CD4-positive, alpha-beta T cell (primary cell): ENCODE data around the gene SERPINE1. TPM values are rescaled to one million over a fixed set of nuclear protein-coding genes. Genes with fewer than 3 reads are reported as not detected.

Experiments
- ATAC-seq: fragments of 200-7000 bp; cut with Tn5 transposase; one replicate; pipeline ENCODE4 v1.10.0; 2022; ENCODE audit warnings: mild to moderate bottlenecking; ENCODE audit not compliant: poor library complexity
- CTCF ChIA-PET: fragments of 350-600 bp; sonication (Branson Sonifier 250); formaldehyde crosslinking; loops from one replicate; lab custom pipeline; 2021; ENCODE audit warnings: antibody characterized with exemption, inconsistent platforms; lab: Charles Lee
- POLR2A ChIA-PET: fragments of 350-600 bp; sonication (Branson Sonifier 250); formaldehyde crosslinking; loops from one replicate; lab custom pipeline; 2021; ENCODE audit warnings: antibody characterized with exemption, inconsistent platforms; lab: Charles Lee
- DNase-seq, 14 experiments: peaks; one replicate each; pipeline ENCODE4 v3.0.0-alpha.2; 2013 to 2020; ENCODE audit warnings: mixed read lengths in 2 of 14
- H3K27ac ChIP-seq, 2 donors: one replicate each; pipeline versions ENCODE4 v1.5.1 to v1.7.0; 2013; ENCODE audit warnings: low read length in 2 of 2, low read depth in 1 of 2, mild to moderate bottlenecking in 1 of 2
- H3K27me3 ChIP-seq, 2 experiments: 1 replicate in 1 of 2; 2 replicates in 1 of 2; pipeline versions ENCODE4 v1.6.1 to v1.7.0; 2013; ENCODE audit warnings: low read length in 2 of 2, control low read depth in 1 of 2, mild to moderate bottlenecking in 1 of 2, moderate library complexity in 1 of 2; ENCODE audit not compliant: insufficient read depth in 2 of 2, control insufficient read depth in 1 of 2
- H3K36me3 ChIP-seq: one replicate; pipeline ENCODE4 v1.6.1; 2013; ENCODE audit warnings: low read length, control low read depth; ENCODE audit not compliant: insufficient read depth
- H3K4me1 ChIP-seq: one replicate; pipeline ENCODE4 v1.6.1; 2013; ENCODE audit warnings: low read length, control low read depth; ENCODE audit not compliant: insufficient read depth
- H3K4me3 ChIP-seq: one replicate; pipeline ENCODE4 v1.5.1; 2013; ENCODE audit warnings: mild to moderate bottlenecking, low read length, moderate library complexity
- H3K9me3 ChIP-seq, 2 experiments: 1 replicate in 1 of 2; 2 replicates in 1 of 2; pipeline versions ENCODE4 v1.6.1 to v1.7.0; 2013; ENCODE audit warnings: low read length in 2 of 2, mild to moderate bottlenecking in 2 of 2, control low read depth in 1 of 2, moderate library complexity in 1 of 2; ENCODE audit not compliant: control insufficient read depth in 1 of 2, insufficient read depth in 1 of 2
- H3K27ac Mint-ChIP-seq: one replicate; pipeline ENCODE4 v1.8.0; 2020; ENCODE audit warnings: mixed read lengths
- H3K27me3 Mint-ChIP-seq: one replicate; pipeline ENCODE4 v1.8.0; 2021; ENCODE audit warnings: mixed read lengths
- H3K36me3 Mint-ChIP-seq: one replicate; pipeline ENCODE4 v1.8.0; 2021; ENCODE audit warnings: low read depth, mixed read lengths
- H3K4me1 Mint-ChIP-seq: one replicate; pipeline ENCODE4 v1.8.0; 2021; ENCODE audit warnings: low read depth, mixed read lengths
- H3K4me3 Mint-ChIP-seq: one replicate; pipeline ENCODE4 v1.8.0; 2020; ENCODE audit warnings: mild to moderate bottlenecking, mixed read lengths
- H3K9me3 Mint-ChIP-seq: one replicate; pipeline ENCODE4 v1.8.0; 2020; ENCODE audit warnings: mixed read lengths
- CTCF ChIP-seq: fragments of 200-600 bp; IDR thresholded peaks from one replicate; pipeline ENCODE4 v1.8.0; 2022; ENCODE audit warnings: antibody characterized with exemption, mild to moderate bottlenecking
- intact Hi-C, 2 experiments: fragments of 100-400 bp; cut with DNase I in 1 of 2; cut with micrococcal nuclease in 1 of 2; formaldehyde crosslinking; loops; one replicate each; pipeline versions ENCODE4 v1.15.1 to v1.9.0; 2023 to 2025; cut with DNase I, micrococcal nuclease
- total RNA-seq, 174 experiments: library from RNA in 2 of 174; stranded (reverse) in 2 of 174; gene quantifications; one replicate each; pipeline ENCODE4 v1.2.3 and lab custom pipeline; 2021 to 2026

Gene SERPINE1
- total RNA-seq, 2 experiments from 2014 or later = 0.11 TPM; not detected in 1

GRCh38 chr7:101167645-101168411 lies 40.9 kb downstream of the SERPINE1 start:
- no peak overlapping the region for H3K4me3 Mint-ChIP-seq
- no peak overlapping the region for H3K27ac ChIP-seq
- H3K27me3 ChIP-seq = peaks cover 86 to 94% of the 10 kb centered on the region in 2 experiments
- no peak for DNase-seq
- no peak overlapping the region for H3K27ac Mint-ChIP-seq
- H3K4me3 ChIP-seq = no peak overlapping the region
- no peaks in the 10 kb centered on the region for H3K36me3 ChIP-seq
- intact Hi-C loops = loop anchor here (2.0 to 5.0 kb wide), 4 partner anchors 15 to 281 kb away; partner anchors contain the start of gene UFSP1 (in 1 of the 2)
- ChIA-PET CTCF (no interaction called here), POLR2A (interaction anchor here (0.7 kb wide), 1 partner anchor 9 kb away, joined by 4 read pairs; no protein-coding TSS in a partner anchor)
- no peak for TF ChIP-seq CTCF
- H3K9me3 Mint-ChIP-seq = no peaks in the 10 kb centered on the region
- H3K4me1 ChIP-seq = peaks cover 75% of the 10 kb centered on the region
- H3K27me3 Mint-ChIP-seq = peaks cover 82% of the 10 kb centered on the region
- peaks cover 0 to 47% of the 10 kb centered on the region in 2 experiments for H3K9me3 ChIP-seq
- H3K36me3 Mint-ChIP-seq = no peaks in the 10 kb centered on the region
- peaks cover 63% of the 10 kb centered on the region for H3K4me1 Mint-ChIP-seq
- ATAC-seq = no peak

GRCh38 chr7:101168412-101169049 lies 41.6 kb downstream of the SERPINE1 start:
- ATAC-seq = no peak
- no peak for DNase-seq
- intact Hi-C loops = loop anchor here (1.0 to 5.0 kb wide), 4 partner anchors 24 to 281 kb away; partner anchors contain the start of gene UFSP1 (in 1 of the 2)
- Histone ChIP-seq H3K36me3 (no peaks in the 10 kb centered on the region), H3K27ac (no peak overlapping the region), H3K4me3 (no peak overlapping the region), H3K27me3 (peaks cover 90 to 96% of the 10 kb centered on the region in 2 experiments), H3K9me3 (peaks cover 0 to 54% of the 10 kb centered on the region in 2 experiments), H3K4me1 (peaks cover 79% of the 10 kb centered on the region)
- Mint-ChIP-seq H3K4me3 (no peak overlapping the region), H3K36me3 (no peaks in the 10 kb centered on the region), H3K9me3 (no peaks in the 10 kb centered on the region), H3K4me1 (peaks cover 69% of the 10 kb centered on the region), H3K27ac (no peak overlapping the region), H3K27me3 (peaks cover 85% of the 10 kb centered on the region)
- ChIA-PET POLR2A (interaction anchor here (0.7 kb wide), 1 partner anchor 8 kb away, joined by 4 read pairs; no protein-coding TSS in a partner anchor), CTCF (interaction anchor here (0.6 to 3.8 kb wide), 2 partner anchors 25 to 115 kb away, joined by 3 to 28 read pairs; no protein-coding TSS in a partner anchor)
- no peak for TF ChIP-seq CTCF

- Mint-ChIP-seq H3K4me3 (peak overlapping the region; percentile 64), H3K4me1 (peaks cover 75% of the 10 kb centered on the region), H3K9me3 (no peaks in the 10 kb centered on the region), H3K27me3 (peaks cover 91% of the 10 kb centered on the region), H3K36me3 (no peaks in the 10 kb centered on the region), H3K27ac (no peak overlapping the region)
- ATAC-seq (no peak), DNase-seq (peak in 1 of 14 experiments; percentile 30)
- intact Hi-C loops = loop anchor here (1.0 to 5.0 kb wide), 4 partner anchors 24 to 282 kb away; partner anchors contain the start of gene UFSP1 (in 1 of the 2)
- Histone ChIP-seq H3K36me3 (no peaks in the 10 kb centered on the region), H3K4me3 (no peak overlapping the region), H3K27me3 (peaks cover 92 to 96% of the 10 kb centered on the region in 2 experiments), H3K4me1 (peaks cover 80% of the 10 kb centered on the region), H3K27ac (no peak overlapping the region), H3K9me3 (peaks cover 0 to 57% of the 10 kb centered on the region in 2 experiments)
- POLR2A ChIA-PET = no interaction called here
- CTCF ChIA-PET = interaction anchor here (0.6 to 3.8 kb wide), 2 partner anchors 25 to 115 kb away, joined by 3 to 28 read pairs; no protein-coding TSS in a partner anchor
- TF ChIP-seq CTCF = no peak
Observed at GRCh38 chr7:101169110-101169837, 42.4 kb downstream of the SERPINE1 start.
